ENCODE data around the gene CAPN15.

GRCh38 chr16:482468-483185, 44.9 kb upstream of the CAPN15 start:
- TF ChIP-seq CTCF (IDR thresholded peaks at IDR 0.05 in 8 of 11, conservative IDR thresholded peaks at IDR 0.05 in 3 of 11) = no peak
- no peak for TF ChIP-seq POLR2A (IDR thresholded peaks at IDR 0.05)

Data from spleen (tissue), 7 donors.